ENCODE data around the gene CERT1. TPM values are rescaled to one million over a fixed set of nuclear protein-coding genes. Genes with fewer than 3 reads are reported as not detected.

The CERT1 gene
- total RNA-seq, 2 experiments from 2014 or later: 27.8 to 29.0 TPM

- no peaks in the 10 kb centered on the region for H3K27me3 Mint-ChIP-seq
- ChIA-PET CTCF (no interaction called here), POLR2A (no interaction called here)
- H3K9me3 Mint-ChIP-seq: peaks cover 18% of the 10 kb centered on the region
- no peak for DNase-seq
- peaks cover 23% of the 10 kb centered on the region for H3K36me3 Mint-ChIP-seq (ENCODE audit: low read depth)
- no peak overlapping the region for H3K4me3 Mint-ChIP-seq
- H3K4me1 Mint-ChIP-seq: peaks cover 32% of the 10 kb centered on the region
- no peak overlapping the region for H3K27ac Mint-ChIP-seq
Observed at GRCh38 chr5:75463726-75464125, 47.7 kb downstream of the CERT1 start.

DNA sequence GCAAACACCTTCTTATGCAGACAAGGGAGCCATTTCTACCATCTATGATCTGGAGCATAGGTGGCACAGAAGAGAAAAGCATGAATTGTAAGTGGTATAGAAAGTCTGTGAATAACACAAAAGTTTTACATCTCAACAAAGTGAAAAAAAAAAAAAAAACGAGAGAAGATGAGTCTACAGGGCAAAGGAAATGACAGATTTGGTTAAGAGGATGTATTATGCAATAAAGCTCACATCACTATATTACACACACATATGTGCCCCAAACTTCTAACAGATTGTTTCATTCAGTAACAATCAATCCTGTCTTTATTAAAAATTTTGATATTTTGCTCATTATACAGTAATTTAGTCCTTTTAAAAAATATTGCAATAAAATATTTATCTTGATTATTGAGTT is 49.8 kb downstream of the CERT1 start:
- ChIA-PET CTCF (no interaction called here), POLR2A (interaction anchor here (0.6 kb wide), 1 partner anchor 93 kb away, joined by 4 read pairs; no protein-coding TSS in a partner anchor)
- Mint-ChIP-seq H3K4me3 (no peak overlapping the region), H3K27ac (no peak overlapping the region), H3K36me3 (ENCODE audit: low read depth) (peaks cover 22% of the 10 kb centered on the region), H3K4me1 (peaks cover 30% of the 10 kb centered on the region), H3K9me3 (peaks cover 11% of the 10 kb centered on the region), H3K27me3 (no peaks in the 10 kb centered on the region)
- DNase-seq: no peak

DNA sequence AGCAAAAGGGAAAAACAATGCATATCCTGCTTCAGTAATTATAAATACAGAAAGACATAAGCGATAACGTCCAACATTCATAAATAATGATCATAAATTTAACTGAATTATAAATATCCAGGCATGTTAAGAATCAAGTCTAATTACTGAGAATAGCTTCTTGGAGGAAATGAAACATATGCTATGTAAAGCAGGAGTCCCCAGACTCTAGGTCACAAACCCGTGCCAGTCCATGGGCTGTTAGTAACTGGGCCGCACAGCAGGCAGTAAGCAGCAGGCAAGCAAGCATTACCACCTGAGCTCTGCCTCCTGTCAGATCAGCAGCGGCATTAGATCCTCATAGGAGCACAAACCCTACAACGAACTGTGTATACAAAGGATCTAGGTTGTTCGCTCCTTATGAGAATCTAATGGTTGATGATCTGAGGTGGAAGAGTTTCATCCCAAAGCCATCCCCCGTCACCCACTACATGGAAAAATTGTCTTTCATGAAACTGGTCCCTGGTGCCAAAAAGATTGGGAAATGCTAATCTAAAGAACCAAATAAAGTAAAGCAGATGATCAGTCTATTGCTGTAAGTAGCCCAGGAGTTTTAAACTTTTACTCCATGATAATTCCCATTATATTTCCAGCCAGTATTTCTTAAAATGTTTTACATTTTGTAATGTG is 50.4 kb downstream of the CERT1 start:
- POLR2A ChIA-PET: no interaction called here
- H3K27ac Mint-ChIP-seq: no peak overlapping the region

DNA sequence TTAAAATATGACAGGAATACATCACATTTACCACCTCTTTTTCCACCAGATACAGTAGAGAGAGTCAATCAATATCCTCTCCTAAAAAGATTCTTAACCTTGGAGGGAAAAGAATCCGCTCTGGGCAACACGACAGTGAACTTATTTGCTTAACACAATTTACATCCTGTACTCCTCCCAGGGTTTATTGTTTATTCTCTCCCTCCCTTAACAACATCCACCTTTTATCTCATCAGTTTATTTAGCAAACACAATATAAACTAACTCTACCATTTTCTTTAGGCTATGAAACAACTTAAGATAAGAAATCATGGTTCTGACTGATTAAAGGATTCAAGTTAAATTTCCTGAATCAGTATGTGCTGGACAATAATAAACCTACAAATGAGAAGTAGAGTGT is 50.9 kb downstream of the CERT1 start:
- no peaks in the 10 kb centered on the region for H3K27me3 Mint-ChIP-seq
- no peak overlapping the region for H3K27ac Mint-ChIP-seq
- no peak for DNase-seq
- ChIA-PET CTCF (no interaction called here), POLR2A (no interaction called here)
- peaks cover 7% of the 10 kb centered on the region for H3K9me3 Mint-ChIP-seq
- peaks cover 20% of the 10 kb centered on the region for H3K4me1 Mint-ChIP-seq
- H3K4me3 Mint-ChIP-seq: no peak overlapping the region
- peaks cover 25% of the 10 kb centered on the region for H3K36me3 Mint-ChIP-seq (ENCODE audit: low read depth)

More for the DNA sequence above, 50.4 kb downstream of the CERT1 start:
- Mint-ChIP-seq H3K9me3 (peaks cover 7% of the 10 kb centered on the region), H3K36me3 (ENCODE audit: low read depth) (peaks cover 21% of the 10 kb centered on the region), H3K27me3 (no peaks in the 10 kb centered on the region), H3K4me3 (no peak overlapping the region), H3K4me1 (peaks cover 24% of the 10 kb centered on the region)
- DNase-seq: no peak
- CTCF ChIA-PET: no interaction called here

DNA sequence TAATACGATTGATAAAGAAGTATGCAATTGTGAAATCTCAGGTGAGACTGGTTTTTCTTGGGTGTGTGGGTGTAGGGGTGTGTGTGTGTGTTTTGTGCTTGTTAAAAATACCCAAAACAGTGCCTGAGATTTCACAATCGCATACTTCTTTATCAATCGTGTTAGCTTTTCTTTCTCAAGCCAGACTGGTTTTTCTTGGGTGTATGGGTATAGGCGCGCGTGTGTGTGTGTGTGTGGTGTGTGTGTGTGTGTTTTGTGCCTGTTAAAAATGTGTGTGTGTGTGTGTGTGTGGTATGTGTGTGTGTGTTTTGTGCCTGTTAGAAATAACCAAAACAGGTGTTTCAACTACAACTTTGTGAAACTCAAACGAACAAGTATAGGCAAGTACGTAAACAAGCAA is 53.7 kb downstream of the CERT1 start:
- no peak for DNase-seq
- ChIA-PET CTCF (no interaction called here), POLR2A (no interaction called here)
- Mint-ChIP-seq H3K36me3 (ENCODE audit: low read depth) (peaks cover 40% of the 10 kb centered on the region), H3K9me3 (peaks cover 5% of the 10 kb centered on the region), H3K27me3 (no peaks in the 10 kb centered on the region), H3K4me3 (no peak overlapping the region), H3K4me1 (peaks cover 10% of the 10 kb centered on the region), H3K27ac (no peak overlapping the region)

GRCh38 chr5:75457161-75457560 is 54.3 kb downstream of the CERT1 start:
- no peak overlapping the region for H3K27ac Mint-ChIP-seq
- peaks cover 3% of the 10 kb centered on the region for H3K9me3 Mint-ChIP-seq
- ChIA-PET CTCF (interaction anchor here (0.6 kb wide), 1 partner anchor 1543 kb away, joined by 3 read pairs; no protein-coding TSS in a partner anchor), POLR2A (no interaction called here)
- H3K27me3 Mint-ChIP-seq: no peaks in the 10 kb centered on the region
- DNase-seq: no peak
- peaks cover 7% of the 10 kb centered on the region for H3K4me1 Mint-ChIP-seq
- peaks cover 36% of the 10 kb centered on the region for H3K36me3 Mint-ChIP-seq (ENCODE audit: low read depth)
- no peak overlapping the region for H3K4me3 Mint-ChIP-seq

DNA sequence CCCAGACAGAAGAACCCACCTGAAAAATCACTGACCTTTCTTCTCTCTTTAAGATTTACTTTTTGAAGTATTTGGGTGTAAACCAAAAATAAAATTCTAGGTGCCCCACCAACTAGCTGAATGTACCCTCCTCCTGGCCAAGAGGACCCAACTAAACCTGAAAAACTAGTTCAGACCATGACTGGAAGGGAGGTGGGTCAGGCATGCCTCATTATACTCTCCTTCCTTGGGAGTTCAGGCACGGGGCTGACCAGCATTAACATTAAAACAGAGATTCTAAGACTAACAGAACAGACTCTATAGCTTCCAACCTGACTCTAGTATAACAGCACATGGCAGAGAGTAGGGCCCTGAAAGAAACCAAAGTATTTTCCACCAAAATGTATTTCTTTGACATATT is 61.4 kb downstream of the CERT1 start:
- Mint-ChIP-seq H3K4me1 (no peaks in the 10 kb centered on the region), H3K9me3 (peaks cover 29% of the 10 kb centered on the region), H3K36me3 (ENCODE audit: low read depth) (peaks cover 45% of the 10 kb centered on the region), H3K27ac (no peak overlapping the region), H3K4me3 (no peak overlapping the region), H3K27me3 (no peaks in the 10 kb centered on the region)
- ChIA-PET CTCF (no interaction called here), POLR2A (no interaction called here)
- DNase-seq: no peak

DNA sequence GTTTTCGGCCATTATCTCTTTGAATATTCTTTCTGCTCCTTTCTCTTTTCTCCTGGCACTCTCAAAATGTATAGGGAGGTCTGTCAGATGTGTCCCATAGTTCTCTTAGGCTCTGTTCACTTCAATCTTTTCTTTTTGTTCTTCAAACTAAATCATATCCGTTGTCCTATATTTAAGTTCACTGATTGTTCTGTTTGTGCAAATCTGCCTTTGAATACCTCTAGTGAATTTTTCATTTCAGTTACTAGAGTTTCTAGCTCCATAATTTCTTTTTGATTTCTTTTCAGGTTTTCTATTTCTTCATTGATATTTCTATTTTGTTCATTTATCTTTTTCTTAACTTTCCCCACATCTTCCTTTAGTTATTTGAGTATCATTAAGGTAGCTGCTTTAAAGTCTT is 65.4 kb downstream of the CERT1 start:
- H3K9me3 Mint-ChIP-seq: peaks cover 36% of the 10 kb centered on the region
- H3K27ac Mint-ChIP-seq: no peak overlapping the region
- H3K27me3 Mint-ChIP-seq: no peaks in the 10 kb centered on the region
- H3K4me3 Mint-ChIP-seq: no peak overlapping the region
- H3K36me3 Mint-ChIP-seq (ENCODE audit: low read depth): peaks cover 41% of the 10 kb centered on the region
- CTCF ChIA-PET: interaction anchor here (1.6 kb wide), 1 partner anchor 64 kb away, joined by 3 read pairs; no protein-coding TSS in a partner anchor
- H3K4me1 Mint-ChIP-seq: no peaks in the 10 kb centered on the region
- DNase-seq: no peak
- POLR2A ChIA-PET: no interaction called here

- Mint-ChIP-seq H3K27ac (no peak overlapping the region), H3K4me3 (no peak overlapping the region), H3K9me3 (peaks cover 17% of the 10 kb centered on the region), H3K36me3 (ENCODE audit: low read depth) (peaks cover 18% of the 10 kb centered on the region), H3K4me1 (no peaks in the 10 kb centered on the region), H3K27me3 (no peaks in the 10 kb centered on the region)
- DNase-seq: no peak
- ChIA-PET CTCF (no interaction called here), POLR2A (no interaction called here)
Observed at GRCh38 chr5:75441560-75441959, 69.9 kb downstream of the CERT1 start.

DNA sequence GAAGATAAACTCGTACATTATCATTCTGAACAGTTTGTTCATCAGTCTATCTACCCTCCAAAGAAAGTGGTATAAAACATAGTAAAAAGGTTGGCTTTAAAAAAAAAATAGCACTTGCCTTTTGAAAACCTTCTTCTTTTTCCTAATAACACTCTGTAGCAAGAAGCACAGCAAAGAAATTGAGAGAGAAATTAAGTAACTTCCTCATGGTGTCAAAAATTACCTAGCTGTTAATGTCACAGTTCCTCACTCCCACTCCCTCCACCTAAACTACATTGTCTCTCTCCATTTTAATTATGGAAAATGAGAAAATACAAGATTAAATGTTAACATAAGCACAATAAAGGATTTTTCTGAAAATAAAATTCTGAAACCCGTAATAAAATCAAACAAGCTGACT is 72.2 kb downstream of the CERT1 start:
- no peak for DNase-seq
- CTCF ChIA-PET: no interaction called here
- POLR2A ChIA-PET: no interaction called here
- H3K9me3 Mint-ChIP-seq: peaks cover 7% of the 10 kb centered on the region
- no peaks in the 10 kb centered on the region for H3K27me3 Mint-ChIP-seq
- no peak overlapping the region for H3K4me3 Mint-ChIP-seq
- H3K27ac Mint-ChIP-seq: no peak overlapping the region
- H3K4me1 Mint-ChIP-seq: no peaks in the 10 kb centered on the region
- peaks cover 17% of the 10 kb centered on the region for H3K36me3 Mint-ChIP-seq (ENCODE audit: low read depth)

DNA sequence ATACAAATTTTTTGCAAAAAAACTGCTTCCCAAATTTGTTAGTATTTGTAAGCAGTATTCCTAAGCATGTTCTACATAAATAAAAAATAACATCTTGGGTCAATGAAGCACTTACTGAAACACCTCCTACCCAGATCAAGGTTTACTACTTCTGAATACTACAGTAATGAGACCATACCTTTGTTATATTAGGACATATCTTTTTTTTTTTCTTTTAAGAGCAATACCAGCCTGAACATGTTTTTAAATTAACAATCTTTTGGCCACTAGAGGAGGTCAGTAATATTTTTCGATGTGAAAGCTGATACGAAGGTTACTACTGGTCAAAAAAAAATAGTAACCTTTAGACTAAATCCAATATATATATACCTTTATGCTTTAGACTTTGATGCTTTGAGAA is 72.7 kb downstream of the CERT1 start:
- Mint-ChIP-seq H3K27me3 (no peaks in the 10 kb centered on the region), H3K9me3 (peaks cover 7% of the 10 kb centered on the region), H3K36me3 (ENCODE audit: low read depth) (peaks cover 17% of the 10 kb centered on the region), H3K4me1 (no peaks in the 10 kb centered on the region), H3K4me3 (no peak overlapping the region), H3K27ac (no peak overlapping the region)
- ChIA-PET CTCF (no interaction called here), POLR2A (no interaction called here)
- no peak for DNase-seq

DNA sequence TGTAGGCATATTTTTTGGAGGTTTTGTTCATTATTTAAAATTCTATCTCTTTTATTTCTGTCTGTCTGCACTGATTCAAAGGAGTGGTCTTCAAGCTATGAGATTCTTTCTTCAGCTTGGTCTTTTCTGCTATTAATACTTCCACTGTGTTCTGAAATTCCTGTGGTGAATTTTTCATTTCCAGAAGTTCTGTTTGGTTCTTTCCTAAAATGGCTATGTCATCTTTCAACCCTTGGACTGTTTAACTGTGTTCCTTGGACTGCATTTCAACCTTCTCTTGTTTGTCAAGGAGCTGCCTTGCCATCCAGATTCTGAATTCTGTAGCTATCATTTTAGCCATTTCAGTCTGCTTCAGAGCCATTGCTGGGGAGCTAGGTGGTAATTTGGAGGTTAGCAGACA is 76.3 kb downstream of the CERT1 start:
- ChIA-PET CTCF (no interaction called here), POLR2A (no interaction called here)
- H3K27ac Mint-ChIP-seq: no peak overlapping the region

GRCh38 chr5:75433814-75434506 is 77.5 kb downstream of the CERT1 start:
- Mint-ChIP-seq H3K9me3 (peaks cover 2% of the 10 kb centered on the region), H3K4me3 (no peak overlapping the region), H3K4me1 (no peaks in the 10 kb centered on the region), H3K36me3 (ENCODE audit: low read depth) (peaks cover 8% of the 10 kb centered on the region), H3K27ac (no peak overlapping the region), H3K27me3 (no peaks in the 10 kb centered on the region)
- no peak for DNase-seq
- ChIA-PET POLR2A (no interaction called here), CTCF (interaction anchor here (0.6 kb wide), 2 partner anchors 114 to 952 kb away, joined by 4 read pairs; no protein-coding TSS in a partner anchor)

More for the DNA sequence above, 76.3 kb downstream of the CERT1 start:
- Mint-ChIP-seq H3K36me3 (ENCODE audit: low read depth) (peaks cover 8% of the 10 kb centered on the region), H3K27me3 (no peaks in the 10 kb centered on the region), H3K9me3 (peaks cover 2% of the 10 kb centered on the region), H3K4me1 (no peaks in the 10 kb centered on the region), H3K4me3 (no peak overlapping the region)
- no peak for DNase-seq

DNA sequence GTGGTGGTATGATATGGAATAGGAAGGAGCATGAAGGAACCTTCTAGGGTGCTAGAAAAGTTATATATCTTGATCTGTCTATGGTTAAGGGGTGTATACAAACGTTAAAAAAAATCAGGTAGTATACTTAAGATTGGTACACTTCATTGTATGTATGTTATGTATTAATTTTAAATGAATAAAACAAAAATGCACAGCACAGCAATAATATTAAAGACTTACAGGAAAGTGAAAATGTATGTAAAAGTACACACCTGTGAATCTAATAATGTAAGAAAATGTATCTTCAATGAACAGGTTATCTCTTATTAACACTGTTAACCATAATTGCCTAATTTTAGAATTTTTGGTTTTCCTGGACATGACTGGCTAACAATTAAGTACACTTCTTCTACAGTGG is 97.2 kb downstream of the CERT1 start:
- Mint-ChIP-seq H3K36me3 (ENCODE audit: low read depth) (peaks cover 29% of the 10 kb centered on the region), H3K9me3 (no peaks in the 10 kb centered on the region), H3K4me1 (peaks cover 3% of the 10 kb centered on the region), H3K4me3 (no peak overlapping the region), H3K27me3 (no peaks in the 10 kb centered on the region), H3K27ac (no peak overlapping the region)
- DNase-seq: no peak
- CTCF ChIA-PET: no interaction called here
- POLR2A ChIA-PET: no interaction called here
